Neural progenitor cell (in vitro differentiated cells): ENCODE measurements around the gene RGS8.

ENCODE experiments used
- CTCF ChIP-seq: fragments of 200-600 bp; sonication (generic); IDR thresholded peaks from 2 replicates; pipeline ENCODE4 v1.5.1; 2017; ENCODE audit warnings: antibody characterized with exemption, mild to moderate bottlenecking
- EZH2 ChIP-seq: fragments of 200-600 bp; sonication (generic); IDR thresholded peaks from 2 replicates; pipeline ENCODE4 v1.6.1; 2017; ENCODE audit warnings: antibody characterized with exemption, mild to moderate bottlenecking, moderate library complexity
- EZH2phosphoT487 ChIP-seq: fragments of 200-600 bp; sonication (generic); IDR thresholded peaks from 2 replicates; pipeline ENCODE4 v1.6.1; 2017; ENCODE audit warnings: antibody characterized with exemption

GRCh38 chr1:182677397-182678098, 6.8 kb downstream of the RGS8 start:
- no peak for TF ChIP-seq CTCF
- TF ChIP-seq EZH2, result no peak
- no peak for TF ChIP-seq EZH2phosphoT487
